Measurements from ENCODE around the gene LOXL3. TPM values are rescaled to one million over a fixed set of nuclear protein-coding genes. Genes with fewer than 3 reads are reported as not detected.
A peak's percentile ranks its signal among the peaks of the same experiment; 100 is the strongest.

The LOXL3 gene
- total and polyA plus RNA-seq, 8 donors, result 0.35 to 7.5 (median 1.6) TPM

- ATAC-seq (no peak), FAIRE-seq (no peak), DNase-seq (peak in 2 of 6 donors; percentile 35 to 53)
- no peaks in the 10 kb centered on the region for H3K36me3 ChIP-seq
- H3K4me1 ChIP-seq, result no peaks in the 10 kb centered on the region
- H3K4me3 ChIP-seq, result peak overlapping the region in 3 of 4 donors; percentile 60 to 93 (median 91)
- TF ChIP-seq CTCF (IDR thresholded peaks at IDR 0.05), result no peak
- 82 to 87% methylated on average over 17 of the region's 17 CpGs for WGBS, 2 donors
- intact Hi-C loops (cut with DNase I), result no loop called here
- H3K9me3 ChIP-seq, result no peaks in the 10 kb centered on the region
- H3K27ac ChIP-seq, result peak overlapping the region in 2 of 4 donors; percentile 65 to 77
- H3K27me3 ChIP-seq, result no peaks in the 10 kb centered on the region
Measured at GRCh38 chr2:74555610-74556103, 1.9 kb upstream of the LOXL3 start.

- no peak for FAIRE-seq
- intact Hi-C loops (cut with DNase I), result no loop called here
- peak; percentile 40 to 86 (median 66) for DNase-seq
- H3K4me3 ChIP-seq, result peak overlapping the region; percentile 59 to 93 (median 76)
- H3K9me3 ChIP-seq, result no peaks in the 10 kb centered on the region
- no peaks in the 10 kb centered on the region for H3K4me1 ChIP-seq
- WGBS, 2 donors, result 3 to 6% methylated on average over 48 to 58 of the region's 58 CpGs
- H3K36me3 ChIP-seq, result no peaks in the 10 kb centered on the region
- H3K27me3 ChIP-seq, result no peaks in the 10 kb centered on the region
- peak; percentile 65 to 77 (median 74) for ATAC-seq
- no peak for TF ChIP-seq CTCF (IDR thresholded peaks at IDR 0.05)
- H3K27ac ChIP-seq, result peak overlapping the region; percentile 65 to 77 (median 70)
Measured at GRCh38 chr2:74554820-74555531, 1.2 kb upstream of the LOXL3 start.

GRCh38 chr2:74552914-74553811, 579 bp downstream of the LOXL3 start:
- WGBS, 2 donors, result 62 to 63% methylated on average over 27 of the region's 27 CpGs
- Histone ChIP-seq H3K4me1 (peaks cover 0 to 7% (median 3%) of the 10 kb centered on the region in 3 donors), H3K27me3 (no peaks in the 10 kb centered on the region), H3K4me3 (peak overlapping the region in 2 of 4 donors; percentile 60 to 93), H3K36me3 (no peaks in the 10 kb centered on the region), H3K9me3 (no peaks in the 10 kb centered on the region), H3K27ac (no peak overlapping the region)
- TF ChIP-seq CTCF (IDR thresholded peaks at IDR 0.05), result no peak
- no peak for FAIRE-seq
- intact Hi-C loops (cut with DNase I), result no loop called here
- ATAC-seq, result no peak
- peak in 4 of 6 donors; percentile 28 to 78 (median 55) for DNase-seq

- no peak overlapping the region for H3K4me3 ChIP-seq
- WGBS, 2 donors, result 83 to 85% methylated on average over 21 of the region's 21 CpGs
Measured at GRCh38 chr2:74551942-74552913, 1.5 kb downstream of the LOXL3 start.

More at GRCh38 chr2:74551942-74552913, 1.5 kb downstream of the LOXL3 start:
- Histone ChIP-seq H3K27me3 (no peaks in the 10 kb centered on the region), H3K27ac (no peak overlapping the region), H3K9me3 (no peaks in the 10 kb centered on the region), H3K36me3 (no peaks in the 10 kb centered on the region), H3K4me1 (peaks cover 0 to 7% (median 3%) of the 10 kb centered on the region in 3 donors)
- ATAC-seq (no peak), FAIRE-seq (no peak), DNase-seq (peak in 1 of 6 donors; percentile 42)
- intact Hi-C loops (cut with DNase I), result no loop called here
- no peak for TF ChIP-seq CTCF (IDR thresholded peaks at IDR 0.05)
